ENCODE measurements around the gene AUNIP.

Gene AUNIP

GRCh38 chr1:25864434-25864833 is 5.2 kb upstream of the AUNIP start:
- TF ChIP-seq GATA3 (IDR thresholded peaks at IDR 0.05; ENCODE audit: low read depth, low read length), result no peak
- no peak for TF ChIP-seq GATA2 (IDR thresholded peaks at IDR 0.05; ENCODE audit: low read depth, low read length)

GRCh38 chr1:25863486-25864262 is 4.4 kb upstream of the AUNIP start:
- TF ChIP-seq GATA2 (IDR thresholded peaks at IDR 0.05; ENCODE audit: low read depth, low read length) (no peak), GATA3 (IDR thresholded peaks at IDR 0.05; ENCODE audit: low read depth, low read length) (no peak)

GRCh38 chr1:25862785-25863485 is 3.7 kb upstream of the AUNIP start:
- TF ChIP-seq GATA3 (IDR thresholded peaks at IDR 0.05; ENCODE audit: low read depth, low read length) (no peak), GATA2 (IDR thresholded peaks at IDR 0.05; ENCODE audit: low read depth, low read length) (no peak)

DNA sequence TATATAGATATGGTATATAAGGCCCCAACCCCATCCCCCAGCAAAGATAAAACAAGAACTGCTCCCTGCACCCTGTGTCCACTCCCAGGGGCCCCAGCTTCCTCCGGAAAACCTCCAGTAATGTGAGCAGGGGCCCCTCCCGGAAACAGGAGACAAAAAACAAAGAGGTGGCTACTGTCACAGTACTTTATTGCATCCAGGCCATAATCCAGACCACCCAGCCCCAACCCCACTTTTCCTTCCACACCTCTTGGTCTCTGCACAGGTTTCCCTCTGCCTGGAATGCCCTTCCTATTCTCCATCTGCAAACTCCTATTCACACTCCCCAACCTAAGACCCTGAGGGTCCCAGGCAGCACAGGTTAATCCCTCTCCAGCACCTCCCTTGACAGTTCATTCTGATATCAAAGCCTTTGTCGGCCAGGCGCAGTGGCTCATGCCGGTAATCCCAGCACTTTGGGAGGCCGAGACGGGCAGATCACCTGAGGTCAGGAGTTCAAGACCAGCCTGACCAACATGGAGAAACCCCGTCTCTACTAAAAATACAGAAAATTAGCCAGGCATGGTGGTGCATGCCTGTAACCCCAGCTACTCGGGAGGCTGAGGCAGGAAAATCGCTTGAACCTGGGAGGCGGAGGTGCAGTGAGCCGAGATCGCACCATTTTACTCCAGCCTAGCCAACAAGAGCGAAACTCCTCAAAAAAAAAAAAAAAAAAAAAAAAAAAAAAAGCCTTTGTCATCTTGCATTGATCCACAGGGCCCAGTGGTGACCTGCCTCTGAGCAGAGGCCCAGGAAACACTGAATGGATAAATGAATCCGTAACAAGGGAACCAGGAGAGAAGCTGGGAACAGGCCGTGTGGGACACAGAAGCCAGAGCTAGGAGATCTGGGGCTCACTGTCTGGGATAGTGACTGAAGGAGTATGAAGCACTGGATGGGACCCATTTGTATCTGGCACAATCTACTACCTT is 2.3 kb upstream of the AUNIP start:
- TF ChIP-seq GATA2 (IDR thresholded peaks at IDR 0.05; ENCODE audit: low read depth, low read length), result no peak
- TF ChIP-seq GATA3 (IDR thresholded peaks at IDR 0.05; ENCODE audit: low read depth, low read length), result no peak

- TF ChIP-seq GATA3 (IDR thresholded peaks at IDR 0.05; ENCODE audit: low read depth, low read length) (no peak), GATA2 (IDR thresholded peaks at IDR 0.05; ENCODE audit: low read depth, low read length) (no peak)
Measured at GRCh38 chr1:25858494-25858893, 763 bp downstream of the AUNIP start.

DNA sequence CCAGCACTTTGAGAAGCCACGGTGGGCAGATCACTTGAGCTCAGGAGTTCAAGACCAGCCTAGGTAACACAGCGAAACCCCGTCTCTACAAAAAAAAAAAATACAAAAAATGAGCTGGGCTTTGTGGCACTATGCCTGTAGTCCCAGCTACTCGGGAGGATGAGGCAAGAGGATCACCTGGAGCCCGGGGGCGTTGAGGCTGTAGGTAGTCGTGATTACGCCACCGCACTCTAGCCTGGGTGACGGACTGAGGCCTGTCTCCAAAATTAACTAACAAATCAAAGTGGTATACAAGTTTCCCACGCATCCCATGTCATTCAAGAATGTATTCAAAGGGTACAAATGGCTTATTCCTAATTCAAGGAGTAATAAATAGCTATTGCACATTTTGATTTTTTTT is 2.4 kb downstream of the AUNIP start:
- no peak for TF ChIP-seq GATA3 (IDR thresholded peaks at IDR 0.05; ENCODE audit: low read depth, low read length)
- TF ChIP-seq GATA2 (IDR thresholded peaks at IDR 0.05; ENCODE audit: low read depth, low read length), result no peak

DNA sequence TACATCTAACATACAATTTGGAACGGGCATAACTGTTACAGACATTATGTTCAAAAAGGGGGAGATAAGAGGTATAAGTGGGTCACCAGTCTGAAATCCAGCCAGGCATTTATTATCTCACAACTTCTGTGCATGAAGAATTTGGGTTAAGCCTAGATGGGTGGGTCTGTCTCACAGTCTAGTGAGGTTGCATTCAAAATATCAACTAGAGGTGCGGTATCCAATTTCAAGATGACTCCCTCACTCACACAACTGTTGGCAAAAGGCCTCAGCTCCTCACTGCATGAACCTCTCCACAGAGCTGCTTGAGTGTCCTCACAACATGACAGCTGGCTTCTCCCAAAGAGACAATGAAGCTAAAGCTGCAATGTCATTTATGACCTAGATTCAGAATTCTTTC is 4.7 kb downstream of the AUNIP start:
- no peak for TF ChIP-seq GATA3 (IDR thresholded peaks at IDR 0.05; ENCODE audit: low read depth, low read length)
- no peak for TF ChIP-seq GATA2 (IDR thresholded peaks at IDR 0.05; ENCODE audit: low read depth, low read length)

- TF ChIP-seq GATA3 (IDR thresholded peaks at IDR 0.05; ENCODE audit: low read depth, low read length), result no peak
- no peak for TF ChIP-seq GATA2 (IDR thresholded peaks at IDR 0.05; ENCODE audit: low read depth, low read length)
Measured at GRCh38 chr1:25848531-25848930, 10.7 kb downstream of the AUNIP start.

- TF ChIP-seq GATA3 (IDR thresholded peaks at IDR 0.05; ENCODE audit: low read depth, low read length), result no peak
- TF ChIP-seq GATA2 (IDR thresholded peaks at IDR 0.05; ENCODE audit: low read depth, low read length), result no peak
Measured at GRCh38 chr1:25847929-25848328, 11.3 kb downstream of the AUNIP start.

GRCh38 chr1:25845664-25846063 is 13.6 kb downstream of the AUNIP start:
- TF ChIP-seq GATA3 (IDR thresholded peaks at IDR 0.05; ENCODE audit: low read depth, low read length) (no peak), GATA2 (IDR thresholded peaks at IDR 0.05; ENCODE audit: low read depth, low read length) (no peak)

DNA sequence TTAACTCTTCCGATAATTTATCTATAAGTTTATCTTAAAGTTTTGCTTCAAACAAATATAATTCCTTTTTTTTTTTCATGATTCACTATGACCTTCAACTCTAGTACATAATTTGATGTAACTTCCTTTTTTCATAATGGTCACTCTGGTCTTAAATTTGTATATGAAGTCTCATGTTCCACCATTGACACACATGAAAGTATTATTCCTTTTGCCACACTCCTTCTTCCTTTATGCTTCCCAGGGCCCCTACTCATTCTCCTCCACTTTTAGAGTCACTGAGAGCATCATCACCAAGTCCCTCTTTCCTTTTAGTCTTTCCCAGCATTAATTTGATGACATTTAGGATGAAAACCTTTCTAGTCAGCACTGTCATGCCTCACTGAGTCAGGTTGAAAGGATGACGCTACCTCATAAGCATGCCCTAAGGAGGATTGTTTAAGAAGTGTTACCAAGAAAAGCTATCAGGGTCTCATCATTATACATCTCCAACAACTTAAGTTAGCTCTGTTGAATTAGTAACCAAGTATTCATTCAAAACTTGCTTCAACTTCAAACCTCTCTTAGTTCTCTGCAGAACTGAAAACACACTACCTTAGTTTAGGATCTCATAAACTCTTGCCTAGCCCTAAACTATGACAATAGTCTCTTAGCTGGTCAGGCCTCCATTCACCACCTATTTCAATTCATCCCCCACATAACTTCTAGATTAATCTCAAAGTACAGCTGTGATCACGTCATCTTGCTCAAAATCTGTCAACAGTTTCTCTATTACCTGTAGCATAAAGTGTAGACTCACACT is 14.5 kb downstream of the AUNIP start:
- TF ChIP-seq GATA2 (IDR thresholded peaks at IDR 0.05; ENCODE audit: low read depth, low read length) (no peak), GATA3 (IDR thresholded peaks at IDR 0.05; ENCODE audit: low read depth, low read length) (no peak)

GRCh38 chr1:25843483-25843882 is 15.8 kb downstream of the AUNIP start:
- TF ChIP-seq GATA3 (IDR thresholded peaks at IDR 0.05; ENCODE audit: low read depth, low read length) (no peak), GATA2 (IDR thresholded peaks at IDR 0.05; ENCODE audit: low read depth, low read length) (no peak)

DNA sequence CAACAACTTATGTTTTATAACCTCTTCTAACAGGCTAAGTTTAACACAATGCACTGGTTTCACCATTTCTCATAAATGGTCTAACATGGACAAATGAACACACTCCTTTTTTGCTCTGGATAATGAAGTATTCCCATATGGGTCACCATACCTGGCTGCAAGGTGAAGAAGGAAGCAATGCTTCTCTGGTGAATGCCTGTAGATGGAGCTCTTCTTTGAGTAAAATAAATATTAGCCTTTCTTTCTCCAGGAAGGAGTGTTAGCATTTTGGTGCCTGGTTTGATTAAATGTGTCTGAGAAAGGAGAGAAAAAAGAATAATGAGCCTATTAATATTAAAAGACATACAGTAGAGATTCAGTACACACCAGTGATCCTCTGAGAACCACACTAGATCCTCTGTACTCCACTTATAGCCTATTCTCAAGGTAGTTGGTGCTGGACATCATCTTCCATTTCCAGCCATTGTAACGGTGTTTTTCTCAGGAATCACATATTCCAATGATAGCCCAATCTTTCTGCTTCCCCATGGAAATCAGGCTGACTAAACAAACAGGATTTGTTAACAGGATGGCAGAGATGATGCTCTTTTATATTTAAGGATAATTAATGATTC is 21.9 kb downstream of the AUNIP start:
- TF ChIP-seq GATA3 (IDR thresholded peaks at IDR 0.05; ENCODE audit: low read depth, low read length) (no peak), GATA2 (IDR thresholded peaks at IDR 0.05; ENCODE audit: low read depth, low read length) (no peak)
